GM21619 (cell line): ENCODE data around the gene OR10J5.
A peak's percentile ranks its signal among the peaks of the same experiment; 100 is the strongest.
"Not testable (repeated sequence)": the region's sequence is repeated elsewhere in the genome, so short reads cannot be mapped to it uniquely, and the experiment has no call there.

Source experiments
- ATAC-seq: cut with Tn5 transposase; IDR thresholded peaks from one replicate; pipeline ENCODE4 v1.9.1; 2021; ENCODE audit not compliant: unreplicated experiment

OR10J5 gene

DNA sequence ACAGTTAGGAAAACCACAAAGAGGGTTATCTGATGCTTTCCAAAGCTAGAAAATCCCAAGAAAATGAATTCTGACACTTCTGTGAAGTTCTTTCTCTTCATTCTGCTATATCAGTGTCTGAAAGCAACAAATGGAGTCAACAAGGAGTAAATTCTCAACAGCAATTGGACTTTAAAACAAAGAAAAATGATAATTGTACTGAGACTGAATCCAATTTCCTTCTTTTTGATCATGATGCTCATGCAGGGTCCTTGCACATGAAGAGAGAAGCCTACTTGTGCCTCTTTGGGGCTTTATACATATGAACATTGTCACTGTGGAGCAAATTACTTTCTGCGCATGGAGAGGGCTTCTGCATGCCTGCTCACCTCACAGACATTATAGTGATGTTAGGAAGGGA is at the start of gene OR10J5:
Gene OR10J5, minus strand, starts transcription at position 101 of the 400 bp plus-strand sequence. Its CDS starts 0 bp downstream, at position 101.
- ATAC-seq = no peak

GRCh38 chr1:159584536-159584935 is 48.7 kb upstream of the OR10J5 start:
- ATAC-seq = no peak

- no peak for ATAC-seq
These were observed 45.6 kb upstream of the OR10J5 start for GRCh38 chr1:159581422-159581821.

DNA sequence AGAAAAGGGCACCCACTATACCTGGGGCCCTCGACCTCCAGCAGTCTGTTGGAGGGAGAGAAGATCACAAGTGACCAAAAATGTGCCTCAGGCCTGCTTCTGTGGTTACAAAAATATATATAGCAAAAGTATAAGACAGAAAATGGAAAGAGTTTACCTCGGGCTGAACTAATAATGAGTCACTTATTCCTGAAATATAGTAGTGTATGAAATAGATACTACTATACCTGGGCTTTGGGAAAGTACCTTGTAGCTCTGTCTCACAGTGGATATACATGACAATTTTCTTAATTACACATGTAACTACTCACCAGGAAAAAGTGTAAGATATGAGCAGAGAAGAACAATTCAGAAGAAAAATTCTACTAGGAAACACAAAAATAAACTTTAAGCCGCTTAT is 44.5 kb upstream of the OR10J5 start:
- ATAC-seq = peak; percentile 53

GRCh38 chr1:159577446-159577845 is 41.6 kb upstream of the OR10J5 start:
- ATAC-seq = no peak

- ATAC-seq = no peak
These were observed 26.9 kb upstream of the OR10J5 start for GRCh38 chr1:159562680-159563079.

DNA sequence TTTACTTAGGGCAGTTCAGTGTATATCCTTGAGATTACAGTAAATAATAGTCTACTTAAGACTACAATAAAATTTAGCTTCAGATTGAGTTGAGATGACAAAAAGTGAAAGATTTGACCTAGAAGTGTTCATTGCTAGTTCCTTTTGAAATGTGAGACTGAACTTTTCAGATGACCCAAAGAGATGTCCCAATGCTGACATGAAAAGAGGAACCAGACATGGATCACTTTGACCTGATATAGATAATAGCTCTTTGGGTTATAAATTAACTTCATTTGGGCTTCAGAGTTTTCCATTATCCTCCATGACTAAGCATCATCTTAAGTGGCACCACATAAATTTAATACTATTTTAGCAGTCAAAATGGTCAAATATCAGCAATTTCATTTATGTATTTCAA is 25.7 kb upstream of the OR10J5 start:
- no peak for ATAC-seq

DNA sequence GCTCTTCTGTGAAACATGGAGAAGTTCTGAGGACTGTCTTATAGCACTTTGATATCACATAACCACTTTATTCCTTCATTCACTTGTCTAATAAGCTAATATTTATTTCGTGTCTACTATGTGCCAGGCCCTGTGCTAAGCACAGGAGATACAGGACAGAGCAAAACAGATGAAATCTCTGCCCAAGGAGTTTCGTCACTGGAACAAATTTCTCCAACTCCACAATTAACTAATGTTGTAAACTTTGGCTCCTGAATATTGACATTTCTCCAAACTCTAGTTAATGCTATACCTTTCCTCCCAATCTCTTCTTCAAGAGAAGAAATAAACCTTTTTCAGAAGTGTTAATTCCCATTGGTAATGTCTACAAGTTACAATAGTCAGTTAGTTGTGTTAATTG is 24.8 kb upstream of the OR10J5 start:
- ATAC-seq = no peak

DNA sequence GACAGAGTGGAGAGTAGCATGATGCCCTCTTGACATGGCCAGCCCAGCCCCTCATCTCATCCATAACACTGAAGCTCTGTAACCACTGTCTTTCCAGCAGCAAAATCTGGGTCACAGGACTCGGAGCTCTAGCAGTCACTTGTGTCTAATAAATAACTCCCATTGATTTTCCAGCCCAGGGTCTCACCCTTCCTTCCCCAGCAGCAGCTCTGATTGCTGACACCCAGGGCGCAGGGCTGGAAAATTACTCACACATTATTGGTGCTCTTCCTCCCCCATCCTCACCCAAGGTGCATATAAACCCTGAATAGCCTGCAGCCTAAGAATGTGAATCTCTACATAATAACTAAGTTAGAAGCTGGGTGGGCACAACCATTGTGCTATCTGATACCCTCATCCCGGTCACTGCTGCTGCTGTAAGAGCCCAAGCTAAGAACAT is 21.1 kb upstream of the OR10J5 start:
- no peak for ATAC-seq

DNA sequence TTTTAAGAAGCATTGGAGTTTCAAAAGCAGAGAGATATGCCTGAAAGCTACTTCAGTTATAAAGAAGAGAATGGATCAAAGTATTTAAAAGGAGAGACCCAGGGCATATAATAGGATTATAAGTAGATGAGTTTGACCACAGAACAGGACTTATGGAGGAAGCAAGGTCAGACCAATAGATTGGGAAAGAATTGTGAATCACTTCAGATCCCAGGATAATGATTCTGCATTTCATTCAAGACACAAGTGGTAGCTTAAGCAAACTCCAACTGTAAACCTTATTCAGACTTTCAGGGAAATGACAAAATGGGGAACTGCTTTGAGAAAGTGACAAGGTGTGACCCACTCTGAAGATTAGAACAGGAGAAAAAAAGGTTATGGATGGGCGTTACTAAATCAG is 18.9 kb upstream of the OR10J5 start:
- ATAC-seq = no peak

DNA sequence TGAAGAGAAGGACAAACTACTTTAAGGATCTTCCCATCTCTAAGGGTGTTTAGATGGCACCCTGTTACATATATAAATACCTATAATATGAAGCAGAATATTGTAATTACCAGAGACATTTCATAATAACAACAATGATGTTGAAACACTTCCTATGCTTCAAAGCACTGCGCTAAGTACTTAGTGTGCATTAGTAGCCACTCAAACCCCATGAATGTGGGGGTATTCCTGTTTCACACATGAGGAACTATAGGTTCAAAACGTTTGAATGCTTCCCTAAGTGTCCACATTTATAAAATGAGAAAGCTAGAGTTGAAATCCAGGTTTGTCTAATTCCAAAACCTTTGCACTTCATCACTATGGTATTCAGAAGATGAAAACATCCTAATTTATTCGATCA is 18.5 kb upstream of the OR10J5 start:
- ATAC-seq = no peak

DNA sequence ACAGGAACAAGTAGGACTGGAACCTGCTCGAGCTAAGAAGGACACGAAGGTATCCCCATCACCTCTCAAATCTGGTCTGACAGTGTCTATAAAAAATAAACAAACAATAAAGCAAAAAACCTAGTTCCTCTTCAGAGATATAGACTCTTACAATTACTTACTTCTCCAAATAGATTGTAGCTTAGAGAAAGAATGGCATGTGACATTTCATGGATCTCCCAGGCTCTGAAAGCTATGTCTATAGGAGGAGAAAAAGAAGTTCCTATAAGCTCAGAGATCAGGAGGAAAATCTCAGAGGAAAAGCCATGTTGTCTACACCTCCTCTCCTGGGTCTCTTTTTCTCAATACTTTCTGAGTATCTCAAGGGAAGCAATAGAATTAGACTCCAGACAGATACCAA is 12.3 kb upstream of the OR10J5 start:
- no peak for ATAC-seq

- ATAC-seq = no peak
These were observed 2.9 kb downstream of the OR10J5 start for GRCh38 chr1:159532922-159533321.

DNA sequence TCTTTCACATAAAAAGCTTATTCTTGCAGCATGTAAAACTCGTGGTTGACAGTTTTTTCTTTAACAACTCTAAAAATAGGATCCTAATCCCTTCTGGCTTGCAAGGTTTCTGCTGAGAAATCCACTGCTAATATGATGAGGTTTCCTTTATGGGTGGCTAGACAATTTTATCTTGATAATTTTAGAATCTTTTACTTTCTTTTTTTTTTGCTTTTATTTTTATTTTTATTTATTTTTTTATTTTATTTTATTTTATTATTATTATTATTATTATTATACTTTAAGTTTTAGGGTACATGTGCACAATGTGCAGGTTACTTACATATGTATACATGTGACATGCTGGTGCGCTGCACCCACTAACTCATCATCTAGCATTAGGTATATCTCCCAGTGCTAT is 11.0 kb downstream of the OR10J5 start:
- not testable (repeated sequence) for ATAC-seq

DNA sequence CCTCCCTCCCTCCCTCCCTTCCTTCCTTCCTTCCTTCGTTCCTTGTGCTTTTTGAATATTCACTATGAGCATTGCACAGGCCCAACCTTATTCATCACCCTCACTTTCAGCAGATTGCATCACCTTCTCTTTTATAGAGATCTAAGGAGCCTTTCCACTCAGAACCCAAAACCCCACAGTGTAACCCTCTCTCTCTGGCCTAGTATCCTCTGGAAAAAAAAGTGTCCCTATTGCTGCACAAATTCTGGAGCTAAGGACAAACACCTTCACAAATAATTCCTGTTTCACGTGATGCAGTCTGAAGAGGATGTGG is 25.6 kb downstream of the OR10J5 start:
- no peak for ATAC-seq

GRCh38 chr1:159509440-159510228 is 26.2 kb downstream of the OR10J5 start:
- no peak for ATAC-seq

DNA sequence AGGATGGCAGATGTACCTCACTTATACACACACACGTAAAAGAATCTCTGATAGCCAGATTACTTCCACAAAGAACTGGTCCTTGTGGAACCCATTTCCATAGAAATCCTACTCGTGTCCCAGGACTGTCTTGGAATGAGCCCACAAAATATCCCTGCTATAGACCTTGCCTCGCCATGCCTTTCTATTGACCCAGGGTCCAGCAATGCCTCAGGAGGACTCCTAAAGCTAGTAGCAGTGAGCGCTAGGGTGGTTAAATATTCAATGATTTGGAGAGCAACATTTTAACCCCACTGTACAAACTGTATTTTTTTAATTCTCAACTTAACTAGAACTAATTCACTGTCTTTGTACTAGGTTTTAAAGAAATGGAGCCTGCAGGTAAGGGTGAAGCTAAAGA is 26.9 kb downstream of the OR10J5 start:
- ATAC-seq = no peak

GRCh38 chr1:159505676-159506075 is 30.1 kb downstream of the OR10J5 start:
- ATAC-seq = no peak

DNA sequence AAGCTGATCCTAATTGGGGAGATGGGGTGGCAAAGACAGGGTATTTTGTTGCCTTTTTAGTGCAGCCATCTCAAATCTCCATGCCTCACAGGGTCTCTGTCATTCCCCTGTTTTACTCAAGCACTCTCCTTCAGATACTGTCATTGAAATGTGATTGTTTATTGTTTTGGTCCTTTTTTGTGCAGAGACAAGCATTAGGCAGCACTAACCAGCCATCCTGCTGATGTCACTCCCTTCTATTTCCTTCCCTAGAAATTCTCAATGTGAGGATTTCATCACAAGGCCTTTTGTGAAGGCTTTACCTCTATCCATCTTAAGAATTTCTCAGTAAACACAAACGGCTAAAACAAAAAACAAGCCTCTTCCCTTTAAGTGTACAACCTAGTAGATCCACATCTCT is 34.7 kb downstream of the OR10J5 start:
- ATAC-seq = no peak

DNA sequence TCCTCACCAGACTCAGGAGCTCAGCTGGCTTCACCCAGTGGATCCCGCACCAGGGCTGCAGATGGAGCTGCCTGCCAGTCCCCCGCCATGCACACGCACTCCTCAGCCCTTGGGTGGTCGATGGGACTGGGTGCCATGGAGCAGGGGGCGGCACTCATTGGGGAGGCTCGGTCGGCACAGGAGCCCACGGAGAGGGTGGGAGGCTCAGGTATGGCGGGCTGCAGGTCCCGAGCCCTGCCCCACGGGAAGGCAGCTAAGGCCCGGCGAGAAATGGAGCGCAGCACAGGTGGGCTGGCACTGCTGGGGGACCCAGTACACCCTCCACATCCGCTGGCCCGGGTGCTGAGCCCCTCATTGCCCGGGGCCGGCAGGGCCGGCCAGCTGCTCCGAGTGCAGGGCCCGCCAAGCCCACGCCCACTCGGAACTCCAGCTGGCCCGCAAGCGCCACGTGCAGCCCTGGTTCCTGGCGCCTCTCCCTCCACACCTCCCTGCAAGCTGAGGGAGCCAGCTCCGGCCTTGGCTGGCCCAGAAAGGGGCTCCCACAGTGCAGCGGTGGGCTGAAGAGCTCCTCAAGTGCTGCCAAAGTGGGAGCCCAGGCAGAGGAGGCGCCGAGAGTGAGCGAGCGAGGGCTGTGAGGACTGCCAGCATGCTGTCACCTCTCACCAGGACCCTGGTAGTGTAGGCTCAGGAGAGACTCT is 41.1 kb downstream of the OR10J5 start:
- not testable (repeated sequence) for ATAC-seq

DNA sequence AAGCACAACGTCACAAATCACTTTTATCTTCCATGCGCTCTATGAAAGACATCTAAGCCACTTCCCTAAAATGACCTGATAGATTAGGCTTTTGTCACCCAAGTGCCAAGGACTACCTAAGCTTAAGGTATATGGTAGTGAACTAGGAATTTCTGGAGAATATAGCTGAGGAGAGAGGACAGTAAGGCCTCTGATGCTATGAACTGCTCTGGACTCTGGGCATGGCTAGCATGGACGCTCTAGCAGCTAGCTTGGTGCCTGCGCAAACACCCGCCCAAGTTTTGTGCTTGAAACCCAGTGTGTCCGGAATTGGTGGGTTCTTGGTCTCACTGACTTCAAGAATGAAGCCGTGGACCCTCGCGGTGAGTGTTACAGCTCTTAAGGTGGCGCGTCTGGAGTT is 42.5 kb downstream of the OR10J5 start:
- no peak for ATAC-seq

- ATAC-seq = no peak
These were observed 43.1 kb downstream of the OR10J5 start for GRCh38 chr1:159492575-159493323.
